H1 (cell line): ENCODE results near the gene EPN2. TPM values are rescaled to one million over a fixed set of nuclear protein-coding genes. Genes with fewer than 3 reads are reported as not detected.

Source experiments
- BRCA1 ChIP-seq: IDR thresholded peaks from 2 replicates; pipeline ENCODE4 v1.6.1; 2012; ENCODE audit warnings: low read depth, low read length, improper control_type of control experiment
- CHD7 ChIP-seq: fragments of 300-600 bp; sonication (generic); IDR thresholded peaks from 2 replicates; pipeline ENCODE4 v1.7.1; 2012; ENCODE audit warnings: low read length, moderate library complexity, mild to moderate bottlenecking, inconsistent platforms; ENCODE audit not compliant: insufficient replicate concordance
- EZH2 ChIP-seq: fragments of 200-600 bp; sonication (generic); IDR thresholded peaks from 2 replicates; pipeline ENCODE4 v1.7.1; 2012; ENCODE audit warnings: low read depth, mild to moderate bottlenecking, moderate library complexity, low read length, inconsistent platforms; ENCODE audit not compliant: severe bottlenecking
- NANOG ChIP-seq: IDR thresholded peaks from 2 replicates; pipeline ENCODE4 v1.6.1; 2011; ENCODE audit warnings: low read length, low read depth, mild to moderate bottlenecking, inconsistent platforms; ENCODE audit not compliant: insufficient read depth, poor library complexity, severe bottlenecking
- NRF1 ChIP-seq: IDR thresholded peaks from 2 replicates; pipeline ENCODE4 v1.6.1; 2011; ENCODE audit warnings: mild to moderate bottlenecking, low read depth, low read length, improper control_type of control experiment
- RAD21 ChIP-seq, 2 experiments: IDR thresholded peaks in 1 of 2; conservative IDR thresholded peaks in 1 of 2; 2 replicates each; pipeline ENCODE4 v1.6.1; 2011; ENCODE audit warnings: low read depth in 2 of 2, low read length in 2 of 2, improper control_type of control experiment in 1 of 2, inconsistent platforms in 1 of 2, mild to moderate bottlenecking in 1 of 2, moderate library complexity in 1 of 2
- SP2 ChIP-seq: IDR thresholded peaks from 2 replicates; pipeline ENCODE4 v1.6.1; 2012; ENCODE audit warnings: mild to moderate bottlenecking, low read length, inconsistent platforms
- SUZ12 ChIP-seq: fragments of 200-600 bp; sonication (generic); IDR thresholded peaks from 2 replicates; pipeline ENCODE4 v1.6.1; 2012; ENCODE audit warnings: mild to moderate bottlenecking, inconsistent platforms, low read length, moderate library complexity, mixed read lengths
- YY1 ChIP-seq: IDR thresholded peaks from 2 replicates; pipeline ENCODE4 v1.6.1; 2011; ENCODE audit warnings: low read depth, mild to moderate bottlenecking, low read length
- polyA plus RNA-seq, 7 experiments: library from polyadenylated mRNA; depleted of rRNA in 3 of 7; stranded (reverse) in 5 of 7; unstranded in 2 of 7; fragments of >200 nt in 5 of 7; fragments of 200-250 nt in 2 of 7; gene quantifications; 1 replicate in 5 of 7; 2 replicates in 1 of 7; 4 replicates in 1 of 7; pipeline versions ENCODE4 v1.2.1 to v1.2.3, GENCODE V29; 2011 to 2013; ENCODE audit warnings: missing spikeins in 2 of 7, mixed read lengths in 2 of 7
- total RNA-seq: library from RNA; stranded (reverse); fragmentation: NEBNext Ultra II Directional; extraction: Animal tissue kit (Norgen Biotek cat#: 25700); gene quantifications from 2 replicates; pipeline ENCODE4 v1.2.1, GENCODE V29; 2021

EPN2 gene
- total and polyA plus RNA-seq, 2 of the 8 experiments (the other 6 are each of a cell fraction or from before 2014, with no cell fraction given), result 28.7 to 55.8 TPM

GRCh38 chr17:19362277-19363113 is 125.3 kb downstream of the EPN2 start, which contains the start of gene B9D1 (continued):
- no peak for TF ChIP-seq BRCA1
- TF ChIP-seq RAD21 (IDR thresholded peaks at IDR 0.05 in 1 of 2, conservative IDR thresholded peaks at IDR 0.05 in 1 of 2; ENCODE audit: low read depth in 2 of 2, low read length in 2 of 2), result peak; percentile 99
- TF ChIP-seq SUZ12, result no peak; the same call in 1 of the 2 replicates
- TF ChIP-seq EZH2, result no peak
- TF ChIP-seq NANOG, result no peak
- no peak for TF ChIP-seq SP2
- peak; percentile 85 for TF ChIP-seq NRF1
- no peak for TF ChIP-seq CHD7
- TF ChIP-seq YY1, result peak; percentile 30; the same call in 1 of the 2 replicates
